Measurements from ENCODE around the gene ERBB4.

- TF ChIP-seq CTCF (IDR thresholded peaks at IDR 0.05) (no peak), POLR2A (IDR thresholded peaks at IDR 0.05) (no peak)
Measured at GRCh38 chr2:212193056-212193455, 345.5 kb downstream of the ERBB4 start.

Data from prostate gland (tissue), 2 donors.